Measurements from ENCODE around the gene TMEM234. TPM values are rescaled to one million over a fixed set of nuclear protein-coding genes. Genes with fewer than 3 reads are reported as not detected.

The TMEM234 gene
- total and polyA plus RNA-seq, 8 donors, result 11.6 to 169 (median 19.6) TPM

GRCh38 chr1:32201011-32201855, 20.9 kb downstream of the TMEM234 start:
- H3K36me3 ChIP-seq, result peaks cover 5 to 25% (median 22%) of the 10 kb centered on the region in 4 donors
- H3K4me3 ChIP-seq, result peak overlapping the region; percentile 57 to 71 (median 68)
- intact Hi-C loops (cut with DNase I; ENCODE audit: low total_unique reads), result no loop called here
- no peak for TF ChIP-seq POLR2A (IDR thresholded peaks at IDR 0.05)
- no peak for TF ChIP-seq EP300 (IDR thresholded peaks at IDR 0.05)
- no peak for TF ChIP-seq POLR2AphosphoS5 (IDR thresholded peaks at IDR 0.05)
- no peak for TF ChIP-seq CTCF (IDR thresholded peaks at IDR 0.05)
- WGBS, 5 donors, result 3 to 6% (median 4%) methylated on average over 19 to 26 of the region's 26 CpGs
- DNase-seq, result peak; percentile 63 to 89
- H3K4me1 ChIP-seq, result peaks cover 36 to 51% (median 47%) of the 10 kb centered on the region in 4 donors
- H3K27ac ChIP-seq, result peak overlapping the region; percentile 58 to 89 (median 84)
- H3K9me3 ChIP-seq, result no peaks in the 10 kb centered on the region
- H3K27me3 ChIP-seq, result no peaks in the 10 kb centered on the region

- Histone ChIP-seq H3K4me1 (peaks cover 30 to 54% (median 43%) of the 10 kb centered on the region in 4 donors), H3K36me3 (peaks cover 12 to 34% (median 30%) of the 10 kb centered on the region in 4 donors), H3K4me3 (peak within 1 kb of the TSS; percentile 57 to 71 (median 68)), H3K27ac (peak within 1 kb of the TSS; percentile 58 to 89 (median 84)), H3K9me3 (no peaks in the 10 kb centered on the region), H3K27me3 (no peaks in the 10 kb centered on the region)
- WGBS, 5 donors, result 0 to 1% (median 1%) methylated on average over 25 to 34 of the region's 34 CpGs
- intact Hi-C loops (cut with DNase I; ENCODE audit: low total_unique reads), result no loop called here
- peak; percentile 45 to 90 for DNase-seq
- TF ChIP-seq CTCF (IDR thresholded peaks at IDR 0.05), result no peak
- peak in 1 of 3 donors; percentile 18 for TF ChIP-seq POLR2AphosphoS5 (IDR thresholded peaks at IDR 0.05)
Measured at GRCh38 chr1:32200226-32201010, 21.7 kb downstream of the TMEM234 start, which contains the start of gene CCDC28B. CCDC28B (plus strand) TSS chr1:32200595; CDS start chr1:32201936, 1,341 bp downstream.

- intact Hi-C loops (cut with DNase I; ENCODE audit: low total_unique reads), result no loop called here
- WGBS, 5 donors, result 29 to 66% (median 35%) methylated on average over 3 to 6 of the region's 6 CpGs
- no peak for TF ChIP-seq EP300 (IDR thresholded peaks at IDR 0.05)
- no peak for TF ChIP-seq CTCF (IDR thresholded peaks at IDR 0.05)
- TF ChIP-seq POLR2AphosphoS5 (IDR thresholded peaks at IDR 0.05), result no peak
- no peak for TF ChIP-seq POLR2A (IDR thresholded peaks at IDR 0.05)
Measured at GRCh38 chr1:32199717-32200072, 22.5 kb downstream of the TMEM234 start.

GRCh38 chr1:32199043-32199716, 23.0 kb downstream of the TMEM234 start:
- H3K9me3 ChIP-seq, result no peaks in the 10 kb centered on the region
- H3K4me3 ChIP-seq, result no peak overlapping the region
- intact Hi-C loops (cut with DNase I; ENCODE audit: low total_unique reads), result no loop called here
- H3K4me1 ChIP-seq, result peaks cover 26 to 51% (median 36%) of the 10 kb centered on the region in 4 donors
- H3K27me3 ChIP-seq, result no peaks in the 10 kb centered on the region
- WGBS, 5 donors, result 60 to 80% (median 71%) methylated on average over 4 of the region's 4 CpGs
- no peak for DNase-seq
- peaks cover 23 to 46% (median 42%) of the 10 kb centered on the region in 4 donors for H3K36me3 ChIP-seq
- H3K27ac ChIP-seq, result peak overlapping the region in 3 of 5 donors; percentile 84 to 89 (median 87)
- TF ChIP-seq CTCF (IDR thresholded peaks at IDR 0.05), result no peak
- TF ChIP-seq EP300 (IDR thresholded peaks at IDR 0.05), result no peak
- TF ChIP-seq POLR2AphosphoS5 (IDR thresholded peaks at IDR 0.05), result no peak
- no peak for TF ChIP-seq POLR2A (IDR thresholded peaks at IDR 0.05)

More at GRCh38 chr1:32199717-32200072, 22.5 kb downstream of the TMEM234 start:
- peaks cover 18 to 41% (median 37%) of the 10 kb centered on the region in 4 donors for H3K36me3 ChIP-seq
- H3K27ac ChIP-seq, result peak overlapping the region; percentile 14 to 89 (median 84)
- H3K27me3 ChIP-seq, result no peaks in the 10 kb centered on the region
- H3K4me1 ChIP-seq, result peaks cover 26 to 53% (median 37%) of the 10 kb centered on the region in 4 donors
- H3K9me3 ChIP-seq, result no peaks in the 10 kb centered on the region
- peak overlapping the region in 3 of 4 donors; percentile 67 to 71 (median 70) for H3K4me3 ChIP-seq
- peak; percentile 57 to 60 for DNase-seq
